Femur (tissue), 1 donor: ENCODE results near the gene TUBGCP6.

ENCODE experiments used
- DNase-seq: peaks from one replicate; pipeline ENCODE4 v3.0.0-alpha.2; 2017

The TUBGCP6 gene, protein sequence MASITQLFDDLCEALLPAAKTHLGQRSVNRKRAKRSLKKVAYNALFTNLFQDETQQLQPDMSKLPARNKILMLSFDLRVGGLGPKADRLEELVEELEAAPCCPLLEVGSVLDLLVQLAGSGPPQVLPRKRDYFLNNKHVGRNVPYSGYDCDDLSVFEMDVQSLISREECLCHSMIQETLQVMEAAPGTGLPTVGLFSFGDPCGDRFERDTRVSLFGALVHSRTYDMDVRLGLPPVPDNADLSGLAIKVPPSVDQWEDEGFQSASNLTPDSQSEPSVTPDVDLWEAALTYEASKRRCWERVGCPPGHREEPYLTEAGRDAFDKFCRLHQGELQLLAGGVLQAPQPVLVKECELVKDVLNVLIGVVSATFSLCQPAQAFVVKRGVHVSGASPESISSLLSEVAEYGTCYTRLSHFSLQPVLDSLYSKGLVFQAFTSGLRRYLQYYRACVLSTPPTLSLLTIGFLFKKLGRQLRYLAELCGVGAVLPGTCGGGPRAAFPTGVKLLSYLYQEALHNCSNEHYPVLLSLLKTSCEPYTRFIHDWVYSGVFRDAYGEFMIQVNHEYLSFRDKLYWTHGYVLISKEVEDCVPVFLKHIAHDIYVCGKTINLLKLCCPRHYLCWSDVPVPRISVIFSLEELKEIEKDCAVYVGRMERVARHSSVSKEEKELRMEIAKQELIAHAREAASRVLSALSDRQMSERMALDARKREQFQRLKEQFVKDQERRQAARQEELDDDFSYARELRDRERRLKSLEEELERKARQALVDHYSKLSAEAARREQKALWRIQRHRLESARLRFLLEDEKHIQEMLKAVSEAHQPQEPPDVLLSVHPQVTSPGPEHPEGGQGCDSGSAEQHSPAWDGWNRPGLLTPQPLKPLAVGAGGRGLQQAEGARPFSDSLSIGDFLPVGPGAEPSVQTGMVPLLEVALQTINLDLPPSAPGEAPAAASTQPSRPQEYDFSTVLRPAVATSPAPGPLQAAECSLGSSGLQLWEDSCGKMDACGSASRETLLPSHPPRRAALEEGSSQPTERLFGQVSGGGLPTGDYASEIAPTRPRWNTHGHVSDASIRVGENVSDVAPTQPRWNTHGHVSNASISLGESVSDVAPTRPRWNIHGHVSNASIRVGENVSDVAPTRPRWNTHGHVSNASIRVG (N-terminal part only)

GRCh38 chr22:50244420-50245213 is at the start of gene TUBGCP6:
Gene TUBGCP6 (minus strand): TSS chr22:50245023. CDS start chr22:50244459, 564 bp downstream.
- peak; percentile 96 for DNase-seq

- DNase-seq, result no peak
Observed at GRCh38 chr22:50294319-50294656, 49.5 kb upstream of the TUBGCP6 start.

DNA sequence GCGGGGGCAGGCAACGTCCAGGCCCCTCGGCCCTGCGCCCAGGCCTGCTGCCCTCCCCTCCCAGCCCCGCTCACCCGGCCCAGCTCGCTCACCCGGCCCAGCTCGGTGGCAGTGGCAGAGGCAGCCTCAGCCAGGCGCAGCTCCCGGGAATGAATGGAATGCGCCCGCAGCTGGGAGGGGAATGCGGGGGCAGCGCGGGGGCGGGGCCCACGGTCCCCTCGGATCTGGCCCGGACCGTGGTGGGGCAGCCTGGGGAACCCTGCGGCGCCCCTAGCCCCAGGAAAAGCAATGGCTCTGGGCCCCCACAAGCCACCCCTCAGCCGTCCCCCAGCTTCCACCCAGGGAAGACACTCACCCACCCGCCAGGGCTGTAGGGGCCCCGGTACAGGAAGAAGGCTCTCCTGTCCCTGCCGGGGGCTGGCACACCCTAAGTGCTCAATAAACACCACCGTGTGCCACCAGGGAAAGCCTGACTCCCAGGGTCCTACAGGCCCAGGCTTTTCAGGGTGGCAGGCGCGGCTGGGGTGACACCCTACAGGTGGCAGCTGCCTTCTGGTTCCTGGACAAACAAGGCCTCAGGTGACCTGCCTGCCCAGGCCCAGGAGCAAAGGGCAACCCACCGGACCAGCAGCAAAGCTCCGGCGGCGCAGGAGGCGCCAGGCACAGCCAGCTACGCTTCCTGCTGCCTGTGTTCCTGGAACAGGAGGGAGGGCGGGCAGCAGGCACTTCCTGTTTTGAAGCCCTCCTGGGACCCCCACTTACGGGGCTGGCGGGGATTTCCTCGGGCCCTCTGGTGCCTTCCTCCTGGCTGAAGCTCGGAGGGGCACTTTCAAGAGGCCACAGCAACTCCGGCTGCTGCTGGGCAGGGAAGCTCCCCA is 48.9 kb upstream of the TUBGCP6 start:
- peak; percentile 80 for DNase-seq

GRCh38 chr22:50292643-50293440 is 48.0 kb upstream of the TUBGCP6 start:
- DNase-seq, result no peak

DNA sequence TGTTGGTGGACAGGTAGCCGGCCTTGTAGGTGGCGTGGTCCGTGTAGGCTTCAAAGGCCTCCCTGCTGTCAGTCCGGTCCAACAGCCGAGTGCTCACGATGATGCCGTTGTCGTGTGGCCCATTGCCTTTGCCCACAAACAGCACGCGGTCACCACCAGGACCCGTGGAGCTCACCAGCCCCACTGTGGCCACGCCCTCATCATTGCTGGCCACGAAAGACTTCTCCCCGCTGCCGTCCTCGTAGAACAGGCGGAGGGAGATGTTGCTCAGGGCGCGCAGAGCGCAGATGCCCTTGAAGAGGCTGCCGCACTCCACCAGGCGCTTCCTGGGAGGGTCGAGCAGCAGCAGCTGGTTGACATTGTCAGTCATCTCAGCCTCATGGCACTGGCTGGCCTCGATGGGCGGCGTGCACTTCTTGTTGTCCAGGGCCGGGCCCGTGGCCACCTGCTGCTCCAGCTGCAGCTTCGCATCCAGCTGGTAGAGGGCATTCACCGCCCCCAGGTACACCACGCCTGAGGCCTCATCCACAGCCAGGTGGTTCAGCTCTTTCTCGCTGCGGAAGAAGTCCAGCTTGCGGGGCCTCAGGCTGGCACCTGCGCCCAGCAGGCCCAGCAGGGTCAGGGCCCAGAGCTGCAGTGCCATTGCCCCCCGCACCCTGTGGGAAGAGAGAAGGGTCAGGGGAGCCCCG is 45.3 kb upstream of the TUBGCP6 start:
- DNase-seq, result no peak

GRCh38 chr22:50289151-50289941 is 44.5 kb upstream of the TUBGCP6 start:
- DNase-seq, result no peak

DNA sequence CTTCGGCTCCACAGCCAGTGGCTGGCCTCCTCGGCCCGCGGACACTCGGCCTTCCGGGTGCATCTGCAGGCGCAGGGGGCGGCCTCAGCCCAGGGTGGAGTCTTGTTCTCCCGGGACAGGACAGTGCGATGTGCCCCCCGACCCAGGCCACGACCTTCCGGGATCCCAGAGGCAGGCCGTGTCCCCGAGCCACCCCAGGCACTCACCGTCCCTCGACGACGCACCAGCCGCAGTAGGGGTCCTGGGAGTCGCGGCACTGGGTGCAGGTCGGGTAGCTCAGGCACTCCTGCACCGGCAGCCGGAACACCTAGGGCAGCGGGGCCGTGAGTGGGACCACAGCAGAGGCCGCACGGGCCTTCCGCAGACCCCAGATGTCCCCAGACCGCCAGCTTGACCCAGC is 42.9 kb upstream of the TUBGCP6 start:
- DNase-seq, result no peak

DNA sequence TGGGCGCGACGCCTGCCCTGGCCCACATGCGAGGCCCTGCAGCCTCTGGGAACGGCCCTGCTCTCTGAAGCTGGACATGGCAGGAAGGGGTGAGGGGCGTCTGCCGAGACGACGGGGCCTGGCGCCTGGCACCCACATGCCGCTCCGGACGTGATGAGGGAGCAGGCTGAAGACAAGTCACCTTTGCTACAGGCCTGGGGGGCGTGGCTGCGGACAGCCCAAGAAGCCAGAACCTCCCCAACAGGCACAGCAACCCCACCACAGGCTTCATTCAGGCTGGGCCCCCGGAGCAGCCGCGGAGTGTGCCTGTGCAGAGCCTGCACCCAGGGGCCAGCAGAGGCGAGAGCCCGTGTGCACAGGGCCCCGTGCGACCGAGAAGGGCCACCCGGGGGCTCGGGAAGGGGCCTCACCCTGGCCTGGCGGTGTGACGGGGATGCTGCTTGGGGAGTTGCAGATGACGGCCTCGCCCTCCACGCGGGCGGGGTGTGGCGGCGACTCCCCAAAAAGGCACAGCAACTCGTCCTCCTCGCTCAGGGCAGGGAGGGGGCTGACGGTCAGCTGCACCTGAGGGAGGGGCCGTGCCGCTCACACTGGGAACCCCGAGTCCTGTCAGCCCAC is 42.0 kb upstream of the TUBGCP6 start:
- no peak for DNase-seq

DNA sequence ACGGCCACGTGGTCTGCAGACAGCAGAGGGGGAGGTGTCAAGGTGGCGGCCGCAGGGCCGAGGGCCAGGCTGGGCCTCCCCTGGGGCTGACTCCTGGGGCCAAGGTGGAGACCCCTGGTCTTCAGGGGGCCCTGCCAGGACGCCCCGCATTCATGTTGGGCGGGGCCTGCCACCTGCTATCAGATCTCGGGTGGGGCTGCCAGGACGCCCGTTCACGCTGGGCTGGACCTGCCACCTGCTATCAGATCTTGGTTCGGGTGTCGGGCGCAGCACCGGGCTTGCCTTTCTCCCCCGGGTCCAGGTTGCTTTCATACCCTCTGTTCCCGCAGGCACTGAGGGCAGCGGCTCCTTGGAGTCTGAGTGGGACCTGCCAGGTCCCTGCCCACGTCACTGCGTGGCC is 41.5 kb upstream of the TUBGCP6 start:
- DNase-seq, result no peak

DNA sequence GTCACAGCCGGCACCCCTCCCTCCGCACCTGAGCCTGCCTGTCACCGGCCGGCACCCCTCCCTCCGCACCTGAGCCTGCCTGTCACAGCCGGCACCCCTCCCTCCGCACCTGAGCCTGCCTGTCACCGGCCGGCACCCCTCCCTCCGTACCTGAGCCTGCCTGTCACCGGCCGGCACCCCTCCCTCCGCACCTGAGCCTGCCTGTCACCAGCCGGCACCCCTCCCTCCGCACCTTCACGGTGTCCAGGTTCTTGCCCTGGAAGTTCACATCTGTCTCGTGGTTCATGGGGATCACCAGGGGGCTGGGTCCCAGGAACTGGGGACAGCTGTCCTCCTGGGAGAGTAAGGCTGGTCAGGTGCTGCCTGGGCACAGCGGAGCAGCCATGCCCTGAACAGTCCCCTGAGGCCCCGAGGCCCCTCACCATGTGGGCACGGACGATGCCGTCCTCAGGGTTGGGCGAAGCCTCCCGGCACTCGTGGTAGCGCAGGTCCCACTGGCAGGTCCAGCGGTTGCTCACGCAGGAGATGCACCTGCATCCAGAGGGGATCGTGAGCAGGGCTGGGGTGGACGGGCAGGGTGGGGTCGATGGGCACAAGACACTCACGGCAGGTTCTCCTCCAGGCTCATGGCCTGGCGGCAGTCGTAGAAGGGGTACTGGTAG is 40.9 kb upstream of the TUBGCP6 start:
- DNase-seq, result no peak

- DNase-seq, result no peak
Observed at GRCh38 chr22:50284479-50284878, 39.7 kb upstream of the TUBGCP6 start.

GRCh38 chr22:50283821-50284220 is 39.0 kb upstream of the TUBGCP6 start:
- DNase-seq, result no peak

DNA sequence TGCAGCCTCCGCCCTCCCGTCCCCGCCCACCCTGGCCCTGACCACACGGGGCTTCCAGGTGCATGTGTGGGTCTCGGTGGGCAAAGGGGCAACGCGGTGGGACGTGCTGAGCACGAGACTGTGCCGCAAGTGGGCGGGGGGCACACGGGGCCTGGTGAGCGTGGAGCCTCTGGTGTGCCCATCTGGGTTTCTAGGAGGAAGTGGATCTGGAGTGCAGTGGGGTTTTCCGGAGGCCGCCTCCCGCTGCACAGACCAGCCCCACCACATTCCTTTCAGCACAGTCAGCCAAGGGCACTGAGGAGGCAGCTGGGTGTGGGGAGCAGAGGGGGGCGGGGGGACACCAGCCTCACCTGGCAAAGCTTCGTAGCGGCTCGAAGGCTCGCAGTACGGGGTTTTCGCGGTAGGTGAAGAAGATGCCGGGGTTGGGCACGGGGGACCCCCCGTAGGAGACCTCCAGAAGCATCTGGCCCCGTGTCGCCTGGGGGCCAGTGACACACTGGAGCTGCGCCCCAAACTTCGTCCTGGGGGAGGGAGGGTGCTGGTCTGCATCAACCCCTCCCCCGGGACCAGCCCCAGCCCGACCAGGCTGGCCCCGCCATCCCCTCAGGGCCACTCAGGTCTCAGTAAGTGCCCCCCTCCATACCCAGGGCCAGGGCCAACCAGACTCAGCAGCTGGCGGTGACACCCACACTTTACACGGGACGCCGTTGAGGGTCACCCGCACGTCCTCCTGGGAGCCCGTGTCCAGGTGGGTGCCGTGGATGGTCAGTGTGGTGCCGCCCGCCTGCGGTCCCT is 37.7 kb upstream of the TUBGCP6 start:
- DNase-seq, result no peak

DNA sequence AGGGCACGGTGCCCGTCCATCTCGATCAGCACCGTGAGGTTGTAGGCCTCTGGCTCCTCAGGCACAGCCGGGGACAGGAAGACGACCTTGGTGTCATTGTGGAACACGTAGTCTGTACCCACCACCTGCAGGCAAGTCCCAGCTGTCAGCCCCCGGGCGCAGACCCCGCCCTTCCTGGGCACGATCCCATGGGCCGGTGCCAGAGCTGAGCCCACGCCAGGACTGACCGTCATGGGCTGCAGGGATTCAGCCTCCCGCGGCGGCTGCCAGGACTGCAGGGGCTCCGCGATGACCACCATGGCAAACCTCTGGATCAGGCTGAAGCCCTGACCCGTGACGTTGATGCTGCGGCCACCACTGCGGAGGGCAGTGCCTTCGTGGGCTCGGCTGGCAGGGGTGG is 37.1 kb upstream of the TUBGCP6 start:
- no peak for DNase-seq

DNA sequence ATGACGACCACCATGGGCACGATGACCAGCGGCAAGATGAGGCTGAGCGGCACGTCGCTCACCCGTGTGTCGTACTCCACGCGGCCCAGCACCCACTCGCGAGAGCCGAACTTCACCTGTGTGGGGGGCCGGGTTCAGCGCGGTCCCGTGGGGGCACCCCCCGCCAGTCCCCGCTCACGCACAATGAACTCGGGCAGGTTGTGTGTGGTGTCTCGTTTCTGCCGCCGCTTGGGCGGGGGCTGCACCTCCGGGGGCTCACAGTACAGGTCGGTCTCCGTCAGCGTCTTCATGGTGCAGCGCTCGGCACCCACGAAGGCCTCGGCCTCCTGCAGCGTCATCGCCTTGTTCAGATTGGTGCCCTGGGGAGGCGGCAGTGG is 36.5 kb upstream of the TUBGCP6 start:
- DNase-seq, result no peak

DNA sequence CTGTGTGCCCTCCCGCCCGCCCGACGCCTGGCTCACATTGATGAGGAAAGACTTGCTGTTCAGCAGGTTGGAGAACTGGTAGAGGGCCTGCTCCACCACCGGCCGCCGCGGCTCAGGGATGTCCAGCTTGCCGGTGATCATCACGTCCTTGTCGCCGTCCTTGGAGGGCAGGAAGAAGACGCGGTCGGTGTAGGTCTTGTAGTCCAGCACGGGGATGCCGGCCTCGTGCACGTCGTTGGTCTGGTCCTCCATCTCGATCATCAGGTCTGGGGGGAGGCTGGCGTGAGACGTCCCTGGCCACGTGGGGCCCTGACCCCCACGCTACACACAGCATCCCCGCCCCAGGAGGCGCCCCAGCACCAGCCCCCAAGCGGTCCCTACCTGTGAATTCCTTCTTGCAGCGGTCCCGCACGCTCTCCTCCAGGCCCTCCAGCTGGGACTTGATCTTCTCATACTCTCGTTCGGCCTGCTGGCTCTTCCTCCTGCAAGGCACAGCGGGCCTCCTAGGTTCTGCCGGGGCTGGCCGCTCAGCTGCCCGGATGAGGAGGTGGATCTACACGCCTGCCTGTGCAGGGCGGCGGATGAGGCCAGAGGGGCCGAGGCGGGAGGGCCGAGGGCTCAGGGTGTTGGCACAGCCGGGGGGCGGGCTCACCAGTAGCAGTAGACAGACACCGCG is 36.0 kb upstream of the TUBGCP6 start:
- no peak for DNase-seq
